Psoas muscle (tissue), 8 donors: Measurements from ENCODE around the gene THAP2. TPM values are rescaled to one million over a fixed set of nuclear protein-coding genes. Genes with fewer than 3 reads are reported as not detected.

Experiments used
- ATAC-seq, 4 donors: fragments of 200-7000 bp; cut with Tn5 transposase; one replicate each; pipeline ENCODE4 v1.9.1; 2020; ENCODE audit warnings: moderate library complexity in 3 of 4, mild to moderate bottlenecking in 2 of 4
- DNase-seq, 2 donors: peaks; one replicate each; pipeline ENCODE4 v3.0.0-alpha.2; 2020
- H3K27ac ChIP-seq: fragments of 200-600 bp; one replicate; pipeline ENCODE4 v1.8.0; 2022
- H3K27me3 ChIP-seq, 3 donors: fragments of 200-600 bp in 1 of 3; one replicate each; pipeline versions ENCODE4 v1.6.1 to v1.8.0; 2013 to 2022; ENCODE audit warnings: low read length in 2 of 3, mild to moderate bottlenecking in 2 of 3, moderate library complexity in 1 of 3; ENCODE audit not compliant: insufficient read depth in 3 of 3
- H3K36me3 ChIP-seq, 2 donors: fragments of 200-600 bp in 1 of 2; one replicate each; pipeline versions ENCODE4 v1.6.1 to v1.8.0; 2013 to 2022; ENCODE audit warnings: low read depth in 1 of 2, mild to moderate bottlenecking in 1 of 2, moderate library complexity in 1 of 2; ENCODE audit not compliant: insufficient read depth in 1 of 2
- H3K4me1 ChIP-seq: fragments of 200-600 bp; one replicate; pipeline ENCODE4 v1.8.0; 2022
- H3K4me3 ChIP-seq: fragments of 200-600 bp; one replicate; pipeline ENCODE4 v1.8.0; 2022; ENCODE audit warnings: mild to moderate bottlenecking
- H3K9me3 ChIP-seq: fragments of 200-600 bp; one replicate; pipeline ENCODE4 v1.8.0; 2022
- WGBS, 3 donors: extraction: QIAGEN DNeasy Blood & Tissue Kit; methylation state at CpG; one replicate each; pipeline versions ENCODE4 v1.1.6 to v1.1.7; 2013; 5-methylcytosine and 5-hydroxymethylcytosine counted together
- intact Hi-C, 2 donors: fragments of 100-400 bp; cut with DNase I; formaldehyde crosslinking; loops; one replicate each; pipeline versions ENCODE4 v1.11.0 to v1.14.2; 2022
- polyA plus RNA-seq, 3 donors: library from polyadenylated mRNA; stranded (reverse); fragments of 200-250 nt; gene quantifications; one replicate each; pipeline ENCODE4 v1.2.3, GENCODE V29; 2013
- total RNA-seq, 4 donors: library from RNA; stranded (reverse); fragmentation: NEBNext Ultra II Directional in 2 of 4; extraction: Animal tissue kit (Norgen Biotek cat#: 25700) in 2 of 4; gene quantifications; one replicate each; pipeline versions ENCODE4 v1.2.1 to v1.2.4, GENCODE V29; 2021 to 2023
- TF ChIP-seq, protein P1 (sequence below): fragments of 200-600 bp; IDR thresholded peaks from one replicate; pipeline ENCODE4 v1.8.0; 2022; ENCODE audit warnings: antibody characterized with exemption
- donor health status: healthy with polysubstance abuse.
- donor health status: DM: no; HTN: no; CAD: no; lungs with moderate emphysema.
- donor health status: Bipolar disorder and iron deficiency.
- donor health status: healthy.
- donor health status: DM: yes; HTN: yes; CAD: no.
- donor health status: DM: no; HTN: no; CAD: no.
- donor health status: DM: no; HTN: no; CAD: no.
- donor health status: DM: yes; HTN: yes; CAD: no.

The THAP2 gene
- total and polyA plus RNA-seq, 7 donors: 3.3 to 9.8 (median 5.2) TPM

DNA sequence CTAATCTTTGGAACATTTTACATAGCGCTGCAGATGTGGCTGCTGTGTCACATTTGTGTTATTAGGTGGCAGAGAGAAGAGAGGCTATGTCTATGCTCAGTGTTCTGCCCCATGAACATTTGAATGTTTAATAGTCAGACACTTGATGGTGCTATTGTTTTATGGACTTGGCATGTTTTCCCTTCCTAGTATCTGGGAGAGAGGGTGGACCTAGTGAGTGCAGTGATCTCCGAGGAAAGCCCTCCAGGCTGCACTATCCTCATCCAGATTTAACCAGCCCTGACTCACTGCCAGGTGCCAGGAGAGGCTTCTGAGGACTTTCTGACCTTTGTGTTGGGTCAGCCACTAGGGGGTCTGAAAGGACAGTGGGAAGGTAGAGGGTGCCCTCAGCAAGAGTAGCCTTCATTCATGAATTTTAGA is 24.8 kb upstream of the THAP2 start:
- ATAC-seq (peak in 2 of 4 donors; percentile 13 to 39), DNase-seq (no peak)
- TF ChIP-seq, protein P1, sequence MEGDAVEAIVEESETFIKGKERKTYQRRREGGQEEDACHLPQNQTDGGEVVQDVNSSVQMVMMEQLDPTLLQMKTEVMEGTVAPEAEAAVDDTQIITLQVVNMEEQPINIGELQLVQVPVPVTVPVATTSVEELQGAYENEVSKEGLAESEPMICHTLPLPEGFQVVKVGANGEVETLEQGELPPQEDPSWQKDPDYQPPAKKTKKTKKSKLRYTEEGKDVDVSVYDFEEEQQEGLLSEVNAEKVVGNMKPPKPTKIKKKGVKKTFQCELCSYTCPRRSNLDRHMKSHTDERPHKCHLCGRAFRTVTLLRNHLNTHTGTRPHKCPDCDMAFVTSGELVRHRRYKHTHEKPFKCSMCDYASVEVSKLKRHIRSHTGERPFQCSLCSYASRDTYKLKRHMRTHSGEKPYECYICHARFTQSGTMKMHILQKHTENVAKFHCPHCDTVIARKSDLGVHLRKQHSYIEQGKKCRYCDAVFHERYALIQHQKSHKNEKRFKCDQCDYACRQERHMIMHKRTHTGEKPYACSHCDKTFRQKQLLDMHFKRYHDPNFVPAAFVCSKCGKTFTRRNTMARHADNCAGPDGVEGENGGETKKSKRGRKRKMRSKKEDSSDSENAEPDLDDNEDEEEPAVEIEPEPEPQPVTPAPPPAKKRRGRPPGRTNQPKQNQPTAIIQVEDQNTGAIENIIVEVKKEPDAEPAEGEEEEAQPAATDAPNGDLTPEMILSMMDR: no peak
- WGBS, 3 donors: 64 to 69% (median 66%) methylated on average over 2 of the region's 2 CpGs
- no peak overlapping the region for H3K27ac ChIP-seq
- H3K4me3 ChIP-seq: no peak overlapping the region
- H3K27me3 ChIP-seq: no peaks in the 10 kb centered on the region
- no peaks in the 10 kb centered on the region for H3K9me3 ChIP-seq
- peaks cover 8 to 100% of the 10 kb centered on the region in 2 donors for H3K36me3 ChIP-seq
- no peaks in the 10 kb centered on the region for H3K4me1 ChIP-seq
- intact Hi-C loops: loop anchor here in 1 of 2 donors (10.0 kb wide), 1 partner anchor 265 kb away; no protein-coding TSS in a partner anchor

DNA sequence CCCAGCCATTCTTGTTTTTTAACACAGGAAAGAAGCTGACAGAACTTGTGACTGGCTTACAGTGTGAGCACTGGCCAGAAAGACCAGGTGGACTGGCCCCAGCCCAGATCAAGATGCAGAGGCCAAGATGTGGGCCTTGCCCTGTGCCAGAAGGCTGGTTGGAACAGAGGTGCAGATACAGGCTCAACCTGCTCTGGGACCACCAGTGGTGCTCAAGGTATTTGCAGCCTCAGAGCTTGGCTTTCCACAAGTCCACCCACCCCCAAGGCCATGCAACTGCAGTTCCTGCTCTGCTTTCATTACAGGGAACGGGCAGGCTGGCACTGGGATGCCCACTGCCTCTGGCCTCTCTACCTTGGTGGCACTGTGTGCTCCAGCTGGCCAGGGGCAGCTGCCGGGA is 23.8 kb upstream of the THAP2 start:
- Histone ChIP-seq H3K36me3 (peaks cover 8 to 100% of the 10 kb centered on the region in 2 donors), H3K27me3 (no peaks in the 10 kb centered on the region), H3K9me3 (no peaks in the 10 kb centered on the region), H3K27ac (no peak overlapping the region), H3K4me1 (no peaks in the 10 kb centered on the region), H3K4me3 (no peak overlapping the region)
- TF ChIP-seq, protein P1: no peak
- 87 to 93% (median 87%) methylated on average over 2 of the region's 2 CpGs for WGBS, 3 donors
- DNase-seq (no peak), ATAC-seq (peak in 3 of 4 donors; percentile 19 to 44 (median 34))
- intact Hi-C loops: no loop called here

DNA sequence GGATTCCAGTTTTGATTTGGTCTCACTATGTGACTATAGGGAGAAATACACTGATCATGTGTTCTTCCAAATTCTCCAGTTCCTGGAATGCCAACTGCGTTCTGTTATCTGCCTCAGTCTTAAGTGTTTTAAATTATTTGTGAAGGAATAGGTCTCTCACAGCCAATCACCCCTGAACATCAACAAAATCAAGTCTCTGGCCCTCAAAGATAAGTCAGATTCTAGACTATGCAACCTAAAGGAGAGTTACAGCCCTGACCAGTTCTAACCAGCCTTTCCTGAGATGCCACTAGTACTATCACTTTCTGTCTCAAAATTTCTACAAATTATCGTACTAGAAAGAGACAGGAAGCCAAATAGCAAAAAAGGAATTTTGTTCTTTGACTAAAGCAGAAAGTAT is 22.7 kb upstream of the THAP2 start:
- intact Hi-C loops: no loop called here
- WGBS, 3 donors: 91% methylated on average over 2 of the region's 2 CpGs

DNA sequence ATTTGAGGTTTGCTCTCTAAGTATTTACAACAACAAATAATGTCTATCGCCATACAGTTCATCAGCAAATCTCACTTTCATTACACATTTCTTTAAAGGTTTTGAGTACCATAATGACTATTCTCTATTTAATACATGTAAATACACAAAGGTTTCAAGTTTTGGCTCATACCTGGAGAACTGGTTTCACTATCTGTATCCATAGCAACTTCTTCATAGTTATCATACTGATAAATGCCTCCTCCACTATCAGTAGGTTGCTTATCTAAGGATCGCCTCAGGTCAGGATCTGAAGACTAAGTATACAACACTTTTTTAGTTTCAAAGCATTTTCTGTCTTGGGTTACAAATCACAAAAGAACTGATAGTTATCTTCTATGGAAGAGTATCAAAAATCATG is 21.8 kb upstream of the THAP2 start:
- H3K27ac ChIP-seq: no peak overlapping the region
- no peaks in the 10 kb centered on the region for H3K4me1 ChIP-seq
- no peak overlapping the region for H3K4me3 ChIP-seq
- H3K27me3 ChIP-seq: no peaks in the 10 kb centered on the region
- TF ChIP-seq, protein P1: no peak
- no peak for DNase-seq
- intact Hi-C loops: no loop called here
- 94 to 96% (median 94%) methylated on average over 2 of the region's 2 CpGs for WGBS, 3 donors
- no peak for ATAC-seq
- no peaks in the 10 kb centered on the region for H3K9me3 ChIP-seq
- peaks cover 6 to 98% of the 10 kb centered on the region in 2 donors for H3K36me3 ChIP-seq

More for the DNA sequence above, 22.7 kb upstream of the THAP2 start:
- no peaks in the 10 kb centered on the region for H3K9me3 ChIP-seq
- H3K27me3 ChIP-seq: no peaks in the 10 kb centered on the region
- H3K4me1 ChIP-seq: no peaks in the 10 kb centered on the region
- ATAC-seq (no peak), DNase-seq (no peak)
- H3K36me3 ChIP-seq: peaks cover 7 to 98% of the 10 kb centered on the region in 2 donors
- no peak overlapping the region for H3K4me3 ChIP-seq
- no peak overlapping the region for H3K27ac ChIP-seq
- TF ChIP-seq, protein P1: no peak

DNA sequence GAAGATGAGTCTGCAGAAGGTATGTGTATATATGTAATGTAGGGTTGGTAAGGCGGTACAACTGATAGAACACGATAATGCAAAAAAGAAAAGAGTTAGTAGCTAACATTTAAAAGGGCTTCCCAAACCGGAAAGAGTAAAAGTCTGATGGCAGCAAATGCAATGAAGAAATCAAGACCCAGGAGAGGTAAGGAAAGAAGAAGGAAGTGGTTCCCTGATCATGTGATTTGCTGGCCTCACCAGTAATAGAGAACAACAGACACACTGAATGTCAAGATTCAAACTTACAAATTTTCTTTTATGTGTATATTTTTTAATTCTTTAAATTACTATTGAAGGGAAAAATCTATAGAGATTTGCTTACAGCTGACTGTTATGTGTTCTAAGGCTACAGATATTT is 18.8 kb upstream of the THAP2 start:
- no peak overlapping the region for H3K27ac ChIP-seq
- intact Hi-C loops: no loop called here
- H3K4me1 ChIP-seq: no peaks in the 10 kb centered on the region
- no peak overlapping the region for H3K4me3 ChIP-seq
- H3K9me3 ChIP-seq: no peaks in the 10 kb centered on the region
- 75 to 86% (median 81%) methylated on average over 3 of the region's 3 CpGs for WGBS, 3 donors
- H3K27me3 ChIP-seq: no peaks in the 10 kb centered on the region
- DNase-seq (no peak), ATAC-seq (no peak)
- peaks cover 6 to 76% of the 10 kb centered on the region in 2 donors for H3K36me3 ChIP-seq
- TF ChIP-seq, protein P1: no peak
